A549 (cell line): ENCODE data around the gene CLCNKB. TPM values are rescaled to one million over a fixed set of nuclear protein-coding genes. Genes with fewer than 3 reads are reported as not detected.
"Not testable (repeated sequence)": the region's sequence is repeated elsewhere in the genome, so short reads cannot be mapped to it uniquely, and the experiment has no call there.

ENCODE experiments used
- ATAC-seq, 2 experiments: fragments of 200-7000 bp in 1 of 2; fragments of >200 bp in 1 of 2; cut with Nextera tagmentation in 1 of 2; cut with Tn5 transposase in 1 of 2; 3 replicates each; pipeline versions ENCODE4 v1.8.0 to v1.9.1; 2018 to 2020; ENCODE audit warnings: mild to moderate bottlenecking in 1 of 2, moderate library complexity in 1 of 2
- CTCF ChIA-PET: fragments of 300-600 bp; sonication (Branson Sonifier 250); formaldehyde crosslinking; extraction: SDS; loops from one replicate; lab custom pipeline; 2021; ENCODE audit warnings: antibody characterized with exemption, inconsistent platforms; lab: Yijun Ruan, JAX
- POLR2A ChIA-PET: fragments of 350-600 bp; formaldehyde crosslinking; extraction: SDS; loops from one replicate; lab custom pipeline; 2021; ENCODE audit warnings: antibody characterized with exemption, inconsistent platforms; lab: Yijun Ruan, JAX
- DNase-seq, 2 experiments: peaks; one replicate each; pipeline versions ENCODE4 v3.0.0 to v3.0.0-alpha.2; 2011 to 2016; ENCODE audit warnings: low read depth in 1 of 2, low spot score in 1 of 2
- FAIRE-seq: peaks from 2 replicates; lab custom pipeline; 2011; peaks lifted over from hg19 to GRCh38; lab: Jason Lieb, UNC
- H3K27ac ChIP-seq, 2 experiments: fragments of >200 bp; sonication (Bioruptor Twin); formaldehyde crosslinking; 3 replicates each; pipeline ENCODE4 v1.5.1; 2016 to 2017
- H3K4me1 ChIP-seq: fragments of >200 bp; sonication (Bioruptor Twin); formaldehyde crosslinking; 3 replicates; pipeline ENCODE4 v1.6.1; 2016
- H3K4me2 ChIP-seq: fragments of >200 bp; sonication (Bioruptor Twin); formaldehyde crosslinking; 3 replicates; pipeline ENCODE4 v1.6.1; 2016
- H3K4me3 ChIP-seq: fragments of >200 bp; sonication (Bioruptor Twin); formaldehyde crosslinking; 3 replicates; pipeline ENCODE4 v1.5.1; 2016
- H3K9me3 ChIP-seq: fragments of >200 bp; sonication (Bioruptor Twin); formaldehyde crosslinking; 3 replicates; pipeline ENCODE4 v1.6.1; 2016
- BHLHE40 ChIP-seq: IDR thresholded peaks from 2 replicates; pipeline ENCODE4 v1.6.1; 2012; ENCODE audit warnings: low read depth, low read length, inconsistent platforms
- CEBPB ChIP-seq, 2 experiments: fragments of >200 bp in 1 of 2; sonication (Bioruptor Twin) in 1 of 2; formaldehyde crosslinking in 1 of 2; IDR thresholded peaks; 2 replicates each; pipeline ENCODE4 v1.6.1; 2012 to 2016
- CHD4 ChIP-seq: fragments of 200-600 bp; sonication (generic); IDR thresholded peaks from 2 replicates; pipeline ENCODE4 v1.6.1; 2016; ENCODE audit warnings: antibody characterized with exemption, mild to moderate bottlenecking, borderline replicate concordance
- FOSB ChIP-seq: fragments of 250-450 bp; sonication (Bioruptor Pico); IDR thresholded peaks from 2 replicates; pipeline ENCODE4 v1.5.0; 2020; ENCODE audit warnings: mild to moderate bottlenecking, moderate library complexity
- GATA3 ChIP-seq: IDR thresholded peaks from 2 replicates; pipeline ENCODE4 v1.6.1; 2012; ENCODE audit warnings: borderline replicate concordance
- HEYL ChIP-seq: fragments of 250-450 bp; sonication (Bioruptor Pico); IDR thresholded peaks from 2 replicates; pipeline ENCODE4 v1.8.0; 2021; ENCODE audit warnings: mild to moderate bottlenecking, moderate library complexity
- HOXB5 ChIP-seq: fragments of 250-450 bp; sonication (Bioruptor Pico); IDR thresholded peaks from 2 replicates; pipeline ENCODE4 v1.5.0; 2020; ENCODE audit warnings: mild to moderate bottlenecking, moderate library complexity
- KDM5A ChIP-seq: fragments of 200-600 bp; sonication (generic); IDR thresholded peaks from 2 replicates; pipeline ENCODE4 v1.6.1; 2016; ENCODE audit warnings: antibody characterized with exemption, mild to moderate bottlenecking
- MAZ ChIP-seq: fragments of 150-350 bp; IDR thresholded peaks from 2 replicates; pipeline ENCODE4 v1.6.1; 2014; ENCODE audit warnings: antibody characterized with exemption, low read depth, low read length, borderline replicate concordance
- MYC ChIP-seq: IDR thresholded peaks from 2 replicates; pipeline ENCODE4 v1.6.1; 2012; ENCODE audit warnings: mild to moderate bottlenecking, inconsistent platforms, low read length, improper control_type of control experiment, borderline replicate concordance
- NFE2L2 ChIP-seq: fragments of 150-350 bp; conservative IDR thresholded peaks from 2 replicates; pipeline ENCODE4 v1.6.1; 2014; ENCODE audit warnings: low read length
- POLR2A ChIP-seq: IDR thresholded peaks from 2 replicates; pipeline ENCODE4 v1.6.1; 2012; ENCODE audit warnings: mild to moderate bottlenecking, low read length
- POLR2AphosphoS2 ChIP-seq: conservative IDR thresholded peaks from 2 replicates; pipeline ENCODE4 v1.6.1; 2012; ENCODE audit warnings: low read length, improper control_type of control experiment, inconsistent platforms
- RNF2 ChIP-seq: fragments of 200-600 bp; sonication (generic); IDR thresholded peaks from 2 replicates; pipeline ENCODE4 v1.6.1; 2016; ENCODE audit warnings: low read depth, mild to moderate bottlenecking, antibody characterized with exemption, moderate library complexity, borderline replicate concordance
- SMC3 ChIP-seq: fragments of >200 bp; sonication (Bioruptor Twin); formaldehyde crosslinking; IDR thresholded peaks from 3 replicates; pipeline ENCODE4 v1.6.1; 2018; ENCODE audit warnings: inconsistent platforms
- TFCP2L1 ChIP-seq: fragments of 250-450 bp; sonication (Bioruptor Pico); IDR thresholded peaks from 2 replicates; pipeline ENCODE4 v1.5.0; 2021; ENCODE audit warnings: mild to moderate bottlenecking
- ZC3H11A ChIP-seq: fragments of 450-650 bp; IDR thresholded peaks from 2 replicates; pipeline ENCODE4 v1.6.1; 2014; ENCODE audit warnings: antibody characterized with exemption, mild to moderate bottlenecking
- ZNF302 ChIP-seq: fragments of 250-450 bp; sonication (Bioruptor Pico); IDR thresholded peaks from 2 replicates; pipeline ENCODE4 v1.9.0; 2021; ENCODE audit warnings: inconsistent platforms, mild to moderate bottlenecking, moderate library complexity
- WGBS: methylation state at CpG from one replicate; pipeline ENCODE4 v1.1.6; 2017; ENCODE audit errors: missing lambda C conversion rate; 5-methylcytosine and 5-hydroxymethylcytosine counted together
- polyA plus RNA-seq, 4 experiments: library from polyadenylated mRNA; depleted of rRNA in 3 of 4; stranded (reverse); fragments of >200 nt; fragmentation: RNase III in 1 of 4; extraction: RNeasy Plus Mini Kit Qiagen cat#74134 plus additional on column Dnase treatment in 1 of 4; gene quantifications; 2 replicates in 3 of 4; 3 replicates in 1 of 4; pipeline ENCODE4 v1.2.3, GENCODE V29; 2011 to 2017
- TF ChIP-seq, protein P1 (sequence below): fragments of >200 bp; sonication (Bioruptor Twin); formaldehyde crosslinking; IDR thresholded peaks from 3 replicates; pipeline ENCODE4 v1.6.1; 2016
- TF ChIP-seq, protein P2 (sequence below): fragments of 250-450 bp; sonication (Bioruptor Pico); IDR thresholded peaks from 2 replicates; pipeline ENCODE4 v1.5.0; 2021; ENCODE audit warnings: mild to moderate bottlenecking, moderate library complexity, borderline replicate concordance
- TF ChIP-seq, protein P3 (sequence below): IDR thresholded peaks from 2 replicates; pipeline ENCODE4 v1.6.1; 2012; ENCODE audit warnings: low read depth, borderline replicate concordance
- TF ChIP-seq, protein P4 (sequence below): fragments of 200-600 bp; sonication (generic); IDR thresholded peaks from 2 replicates; pipeline ENCODE4 v1.6.1; 2016; ENCODE audit warnings: antibody characterized with exemption, mild to moderate bottlenecking, moderate library complexity
- TF ChIP-seq, protein P5 (sequence below): fragments of >200 bp; sonication (Bioruptor Twin); formaldehyde crosslinking; IDR thresholded peaks from 2 replicates; pipeline ENCODE4 v1.6.1; 2016

Gene CLCNKB
- polyA plus RNA-seq, 2 of the 4 experiments (the other 2 are of a cell fraction), result 0.08 to 0.14 TPM

DNA sequence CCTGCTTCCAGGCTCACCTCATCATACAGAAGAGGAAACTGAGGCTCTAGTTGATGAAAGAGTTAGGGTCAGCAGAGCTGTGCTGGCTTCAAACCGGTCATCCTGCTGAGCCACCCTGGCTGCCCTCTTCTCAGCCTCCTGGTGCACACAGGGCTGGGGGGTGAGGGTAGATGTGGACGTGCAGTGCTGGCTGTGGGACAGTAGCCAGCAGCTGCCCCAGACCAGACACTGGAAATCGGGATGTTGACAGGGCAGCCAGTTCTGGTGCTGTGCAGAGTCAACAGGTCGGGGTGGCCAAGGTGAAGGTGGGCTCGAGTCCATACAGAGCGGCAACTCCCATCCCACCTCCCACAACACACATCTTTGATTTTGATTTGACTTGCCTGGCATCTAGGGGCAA, 23.3 kb upstream of the CLCNKB start (continued):
- TF ChIP-seq, protein P1, sequence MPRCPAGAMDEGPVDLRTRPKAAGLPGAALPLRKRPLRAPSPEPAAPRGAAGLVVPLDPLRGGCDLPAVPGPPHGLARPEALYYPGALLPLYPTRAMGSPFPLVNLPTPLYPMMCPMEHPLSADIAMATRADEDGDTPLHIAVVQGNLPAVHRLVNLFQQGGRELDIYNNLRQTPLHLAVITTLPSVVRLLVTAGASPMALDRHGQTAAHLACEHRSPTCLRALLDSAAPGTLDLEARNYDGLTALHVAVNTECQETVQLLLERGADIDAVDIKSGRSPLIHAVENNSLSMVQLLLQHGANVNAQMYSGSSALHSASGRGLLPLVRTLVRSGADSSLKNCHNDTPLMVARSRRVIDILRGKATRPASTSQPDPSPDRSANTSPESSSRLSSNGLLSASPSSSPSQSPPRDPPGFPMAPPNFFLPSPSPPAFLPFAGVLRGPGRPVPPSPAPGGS, result no peak
- TF ChIP-seq FOSB (CRISPR knock-in tag) (no peak), POLR2A (no peak), ZC3H11A (no peak), CHD4 (no peak), HOXB5 (CRISPR knock-in tag) (no peak)

DNA sequence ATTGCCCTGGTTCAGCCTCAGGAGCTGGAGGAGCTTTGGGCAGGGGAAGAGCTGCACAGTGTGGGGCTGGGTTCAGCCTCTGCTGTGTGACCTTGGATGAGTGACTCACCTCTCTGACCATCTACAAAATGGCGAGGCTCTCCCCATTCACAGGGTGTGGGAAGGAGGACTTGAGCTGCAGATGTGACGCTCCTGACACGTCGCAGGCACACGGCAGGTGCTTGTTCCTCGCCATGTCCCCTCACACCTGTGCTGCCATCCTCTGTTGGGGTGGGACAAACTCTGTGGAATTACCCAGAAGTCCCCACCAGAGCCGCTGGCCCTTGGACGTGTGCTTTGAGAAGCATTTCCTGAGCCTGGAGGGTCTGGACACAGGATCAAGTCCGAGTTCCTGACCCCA, 22.7 kb upstream of the CLCNKB start:
- WGBS, result 58% methylated on average over 3 of the region's 9 CpGs
- POLR2A ChIA-PET, H3K4me3 ChIP-seq, FAIRE-seq, H3K4me1 ChIP-seq, H3K4me2 ChIP-seq, H3K9me3 ChIP-seq, H3K27ac ChIP-seq, DNase-seq: not testable (repeated sequence)
- ATAC-seq, result peak; percentile 14 to 22; a peak in 2 of 6 replicates
- CTCF ChIA-PET, result interaction anchor here (1.3 to 1.7 kb wide), 2 partner anchors 11 to 52 kb away, joined by 3 to 5 read pairs; partner anchors contain the start of gene FAM131C

DNA sequence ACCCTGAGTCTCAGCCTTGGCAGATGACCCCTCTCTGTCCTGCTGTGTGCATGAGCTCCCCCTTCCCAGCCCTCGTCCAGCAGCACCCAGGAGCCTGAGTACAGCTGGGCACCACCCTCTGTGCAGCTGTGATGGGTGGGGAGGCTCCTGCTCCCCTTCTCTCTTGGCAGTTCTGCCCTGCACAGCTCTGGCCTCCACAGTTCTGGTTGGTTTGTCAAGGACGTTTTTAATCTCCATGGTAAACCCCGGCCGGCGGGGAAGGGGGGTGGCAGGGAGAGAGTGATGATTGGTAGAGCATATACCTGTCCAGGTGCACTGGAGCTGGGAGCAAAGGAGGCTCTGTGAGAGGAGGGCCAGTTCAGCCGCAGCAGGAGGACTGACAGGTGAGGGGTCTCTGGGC, 21.9 kb upstream of the CLCNKB start, which contains the start of gene CLCNKA:
Gene CLCNKA (plus strand): TSS at position 356 of the 400 bp plus-strand sequence. CDS start 584 bp downstream, outside the sequence.
- CTCF ChIA-PET, result interaction anchor here (0.6 to 2.3 kb wide), 3 partner anchors 10 to 238 kb away, joined by 3 to 8 read pairs (median 5); no protein-coding TSS in a partner anchor
- POLR2A ChIA-PET, result no interaction called here
- no peak within 1 kb of the TSS for H3K27ac ChIP-seq
- no peak within 1 kb of the TSS for H3K4me2 ChIP-seq
- no peaks in the 10 kb centered on the region for H3K4me1 ChIP-seq
- no peaks in the 10 kb centered on the region for H3K9me3 ChIP-seq
- DNase-seq (no peak), FAIRE-seq (no peak), ATAC-seq (no peak)
- WGBS, result 77% methylated on average over 5 of the region's 6 CpGs
- TF ChIP-seq KDM5A (no peak), NFE2L2 (no peak), ZNF302 (no peak), POLR2AphosphoS2 (no peak), RNF2 (no peak), GATA3 (no peak), HEYL (CRISPR knock-in tag) (no peak), TFCP2L1 (no peak), BHLHE40 (no peak), SMC3 (no peak), ZC3H11A (no peak), CEBPB (IDR thresholded peaks at IDR 0.05) (no peak), MYC (no peak), MAZ (no peak)
- TF ChIP-seq, protein P2, sequence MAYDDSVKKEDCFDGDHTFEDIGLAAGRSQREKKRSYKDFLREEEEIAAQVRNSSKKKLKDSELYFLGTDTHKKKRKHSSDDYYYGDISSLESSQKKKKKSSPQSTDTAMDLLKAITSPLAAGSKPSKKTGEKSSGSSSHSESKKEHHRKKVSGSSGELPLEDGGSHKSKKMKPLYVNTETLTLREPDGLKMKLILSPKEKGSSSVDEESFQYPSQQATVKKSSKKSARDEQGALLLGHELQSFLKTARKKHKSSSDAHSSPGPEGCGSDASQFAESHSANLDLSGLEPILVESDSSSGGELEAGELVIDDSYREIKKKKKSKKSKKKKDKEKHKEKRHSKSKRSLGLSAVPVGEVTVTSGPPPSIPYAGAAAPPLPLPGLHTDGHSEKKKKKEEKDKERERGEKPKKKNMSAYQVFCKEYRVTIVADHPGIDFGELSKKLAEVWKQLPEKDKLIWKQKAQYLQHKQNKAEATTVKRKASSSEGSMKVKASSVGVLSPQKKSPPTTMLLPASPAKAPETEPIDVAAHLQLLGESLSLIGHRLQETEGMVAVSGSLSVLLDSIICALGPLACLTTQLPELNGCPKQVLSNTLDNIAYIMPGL (CRISPR knock-in tag), result no peak
- TF ChIP-seq, protein P3, sequence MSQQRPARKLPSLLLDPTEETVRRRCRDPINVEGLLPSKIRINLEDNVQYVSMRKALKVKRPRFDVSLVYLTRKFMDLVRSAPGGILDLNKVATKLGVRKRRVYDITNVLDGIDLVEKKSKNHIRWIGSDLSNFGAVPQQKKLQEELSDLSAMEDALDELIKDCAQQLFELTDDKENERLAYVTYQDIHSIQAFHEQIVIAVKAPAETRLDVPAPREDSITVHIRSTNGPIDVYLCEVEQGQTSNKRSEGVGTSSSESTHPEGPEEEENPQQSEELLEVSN, result no peak
- TF ChIP-seq, protein P4, sequence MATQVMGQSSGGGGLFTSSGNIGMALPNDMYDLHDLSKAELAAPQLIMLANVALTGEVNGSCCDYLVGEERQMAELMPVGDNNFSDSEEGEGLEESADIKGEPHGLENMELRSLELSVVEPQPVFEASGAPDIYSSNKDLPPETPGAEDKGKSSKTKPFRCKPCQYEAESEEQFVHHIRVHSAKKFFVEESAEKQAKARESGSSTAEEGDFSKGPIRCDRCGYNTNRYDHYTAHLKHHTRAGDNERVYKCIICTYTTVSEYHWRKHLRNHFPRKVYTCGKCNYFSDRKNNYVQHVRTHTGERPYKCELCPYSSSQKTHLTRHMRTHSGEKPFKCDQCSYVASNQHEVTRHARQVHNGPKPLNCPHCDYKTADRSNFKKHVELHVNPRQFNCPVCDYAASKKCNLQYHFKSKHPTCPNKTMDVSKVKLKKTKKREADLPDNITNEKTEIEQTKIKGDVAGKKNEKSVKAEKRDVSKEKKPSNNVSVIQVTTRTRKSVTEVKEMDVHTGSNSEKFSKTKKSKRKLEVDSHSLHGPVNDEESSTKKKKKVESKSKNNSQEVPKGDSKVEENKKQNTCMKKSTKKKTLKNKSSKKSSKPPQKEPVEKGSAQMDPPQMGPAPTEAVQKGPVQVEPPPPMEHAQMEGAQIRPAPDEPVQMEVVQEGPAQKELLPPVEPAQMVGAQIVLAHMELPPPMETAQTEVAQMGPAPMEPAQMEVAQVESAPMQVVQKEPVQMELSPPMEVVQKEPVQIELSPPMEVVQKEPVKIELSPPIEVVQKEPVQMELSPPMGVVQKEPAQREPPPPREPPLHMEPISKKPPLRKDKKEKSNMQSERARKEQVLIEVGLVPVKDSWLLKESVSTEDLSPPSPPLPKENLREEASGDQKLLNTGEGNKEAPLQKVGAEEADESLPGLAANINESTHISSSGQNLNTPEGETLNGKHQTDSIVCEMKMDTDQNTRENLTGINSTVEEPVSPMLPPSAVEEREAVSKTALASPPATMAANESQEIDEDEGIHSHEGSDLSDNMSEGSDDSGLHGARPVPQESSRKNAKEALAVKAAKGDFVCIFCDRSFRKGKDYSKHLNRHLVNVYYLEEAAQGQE, result no peak
- TF ChIP-seq, protein P5, sequence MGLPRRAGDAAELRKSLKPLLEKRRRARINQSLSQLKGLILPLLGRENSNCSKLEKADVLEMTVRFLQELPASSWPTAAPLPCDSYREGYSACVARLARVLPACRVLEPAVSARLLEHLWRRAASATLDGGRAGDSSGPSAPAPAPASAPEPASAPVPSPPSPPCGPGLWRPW, result no peak
- no peak within 1 kb of the TSS for H3K4me3 ChIP-seq
